Stomach (tissue), 9 donors: ENCODE measurements around the gene GSAP. TPM values are rescaled to one million over a fixed set of nuclear protein-coding genes. Genes with fewer than 3 reads are reported as not detected.

Source experiments
- DNase-seq, 2 donors: peaks; one replicate each; pipeline versions ENCODE4 v3.0.0 to v3.0.0-alpha.2; 2013 to 2019
- H3K27ac ChIP-seq, 5 donors: fragments of 200-600 bp in 4 of 5; sonication (generic) in 4 of 5; one replicate each; pipeline ENCODE4 v1.5.1; 2013 to 2019; ENCODE audit warnings: mild to moderate bottlenecking in 1 of 5, moderate library complexity in 1 of 5
- H3K27me3 ChIP-seq, 3 donors: fragments of 200-600 bp; sonication (generic); one replicate each; pipeline ENCODE4 v1.5.1; 2017 to 2019; ENCODE audit warnings: mixed run types in 1 of 3
- H3K36me3 ChIP-seq, 4 donors: fragments of 200-600 bp; sonication (generic); 1 replicate in 3 of 4; 2 replicates in 1 of 4; pipeline ENCODE4 v1.5.1; 2016 to 2019
- H3K4me1 ChIP-seq, 4 donors: fragments of 200-600 bp; sonication (generic); one replicate each; pipeline ENCODE4 v1.5.1; 2016 to 2019
- H3K4me3 ChIP-seq, 4 donors: fragments of 200-600 bp; sonication (generic) in 3 of 4; one replicate each; pipeline ENCODE4 v1.5.1; 2016 to 2019; ENCODE audit warnings: mild to moderate bottlenecking in 1 of 4
- H3K9me3 ChIP-seq, 4 donors: fragments of 200-600 bp; sonication (generic); one replicate each; pipeline ENCODE4 v1.5.1; 2016 to 2019
- EP300 ChIP-seq: sonication (generic); formaldehyde crosslinking; IDR thresholded peaks from one replicate; pipeline ENCODE4 v1.6.1; 2017; ENCODE audit warnings: antibody characterized with exemption
- POLR2A ChIP-seq, 4 donors: fragments of 450-650 bp; IDR thresholded peaks; one replicate each; pipeline ENCODE4 v1.6.1; 2016; ENCODE audit warnings: antibody characterized with exemption in 4 of 4, control low read depth in 2 of 4, mild to moderate bottlenecking in 1 of 4, moderate library complexity in 1 of 4
- POLR2AphosphoS5 ChIP-seq, 3 donors: sonication (generic); formaldehyde crosslinking; IDR thresholded peaks; one replicate each; pipeline ENCODE4 v1.6.1; 2016; ENCODE audit warnings: antibody characterized with exemption in 3 of 3
- WGBS, 5 donors: extraction: QIAGEN DNeasy Blood & Tissue Kit in 3 of 5; methylation state at CpG; one replicate each; pipeline versions ENCODE4 v1.1.5 to v1.1.7; 2013 to 2018; 5-methylcytosine and 5-hydroxymethylcytosine counted together
- intact Hi-C: fragments of 100-400 bp; cut with DNase I; formaldehyde crosslinking; loops from one replicate; pipeline ENCODE4 v1.15.1; 2023; ENCODE audit warnings: low total_unique reads
- polyA plus RNA-seq, 3 donors: library from polyadenylated mRNA; stranded (reverse); fragments of 200-250 nt; gene quantifications; one replicate each; pipeline ENCODE4 v1.2.3, GENCODE V29; 2013
- total RNA-seq, 5 donors: library from RNA; depleted of rRNA; stranded (reverse); fragments of >200 nt; gene quantifications; one replicate each; pipeline versions ENCODE4 v1.1.0 to v1.2.3, GENCODE V29; 2014 to 2016
- TF ChIP-seq, protein P1 (sequence below), 7 experiments: fragments of 450-650 bp in 4 of 7; fragments of 200-600 bp in 3 of 7; sonication (generic) in 3 of 7; IDR thresholded peaks; one replicate each; pipeline ENCODE4 v1.5.1; 2016 to 2019; ENCODE audit warnings: antibody characterized with exemption in 7 of 7, control low read depth in 2 of 7, mild to moderate bottlenecking in 1 of 7
- donor health status: healthy with polysubstance abuse.
- donor health status: Bipolar disorder and iron deficiency.
- donor health status: healthy.

Gene GSAP
- total and polyA plus RNA-seq, 8 donors, result 3.5 to 52.1 (median 15.9) TPM

DNA sequence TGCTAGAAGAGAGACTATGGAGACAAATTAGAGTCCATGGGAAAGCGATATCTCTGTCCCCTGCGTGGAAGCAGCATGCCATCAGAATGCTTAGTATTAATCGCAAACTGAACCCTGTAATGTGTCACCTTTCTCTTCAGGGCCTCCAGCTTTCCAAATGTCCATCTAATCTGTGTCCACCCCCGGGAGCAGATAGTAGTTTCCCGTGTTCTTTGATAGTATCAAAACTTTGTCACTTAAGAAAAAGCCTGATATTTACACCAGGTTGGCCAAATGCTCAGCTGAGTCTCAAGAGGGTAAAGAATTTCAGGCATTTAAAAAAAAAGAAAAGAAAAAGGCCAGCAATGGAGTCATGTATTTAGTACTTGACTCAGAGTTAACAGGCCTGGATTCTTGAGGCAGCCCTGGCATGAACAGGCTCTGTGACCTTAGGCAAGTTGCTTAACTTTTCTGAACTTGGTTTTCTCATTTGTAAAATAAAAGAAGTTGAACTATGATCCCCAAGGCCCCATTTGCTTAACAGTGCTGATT is 10.4 kb upstream of the GSAP start:
- 45 to 65% (median 60%) methylated on average over 5 of the region's 5 CpGs for WGBS, 5 donors
- H3K27me3 ChIP-seq, result no peaks in the 10 kb centered on the region
- no peaks in the 10 kb centered on the region for H3K36me3 ChIP-seq
- H3K4me1 ChIP-seq, result peaks cover 0 to 26% (median 13%) of the 10 kb centered on the region in 4 donors
- peak overlapping the region in 3 of 5 donors; percentile 22 to 57 (median 25) for H3K27ac ChIP-seq
- DNase-seq, result no peak
- TF ChIP-seq, protein P1, sequence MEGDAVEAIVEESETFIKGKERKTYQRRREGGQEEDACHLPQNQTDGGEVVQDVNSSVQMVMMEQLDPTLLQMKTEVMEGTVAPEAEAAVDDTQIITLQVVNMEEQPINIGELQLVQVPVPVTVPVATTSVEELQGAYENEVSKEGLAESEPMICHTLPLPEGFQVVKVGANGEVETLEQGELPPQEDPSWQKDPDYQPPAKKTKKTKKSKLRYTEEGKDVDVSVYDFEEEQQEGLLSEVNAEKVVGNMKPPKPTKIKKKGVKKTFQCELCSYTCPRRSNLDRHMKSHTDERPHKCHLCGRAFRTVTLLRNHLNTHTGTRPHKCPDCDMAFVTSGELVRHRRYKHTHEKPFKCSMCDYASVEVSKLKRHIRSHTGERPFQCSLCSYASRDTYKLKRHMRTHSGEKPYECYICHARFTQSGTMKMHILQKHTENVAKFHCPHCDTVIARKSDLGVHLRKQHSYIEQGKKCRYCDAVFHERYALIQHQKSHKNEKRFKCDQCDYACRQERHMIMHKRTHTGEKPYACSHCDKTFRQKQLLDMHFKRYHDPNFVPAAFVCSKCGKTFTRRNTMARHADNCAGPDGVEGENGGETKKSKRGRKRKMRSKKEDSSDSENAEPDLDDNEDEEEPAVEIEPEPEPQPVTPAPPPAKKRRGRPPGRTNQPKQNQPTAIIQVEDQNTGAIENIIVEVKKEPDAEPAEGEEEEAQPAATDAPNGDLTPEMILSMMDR (IDR thresholded peaks at IDR 0.05), result no peak
- TF ChIP-seq POLR2A (IDR thresholded peaks at IDR 0.05) (no peak), EP300 (no peak), POLR2AphosphoS5 (IDR thresholded peaks at IDR 0.05) (no peak)
- no peaks in the 10 kb centered on the region for H3K9me3 ChIP-seq
- intact Hi-C loops, result no loop called here
- peak overlapping the region in 1 of 4 donors; percentile 10 for H3K4me3 ChIP-seq

DNA sequence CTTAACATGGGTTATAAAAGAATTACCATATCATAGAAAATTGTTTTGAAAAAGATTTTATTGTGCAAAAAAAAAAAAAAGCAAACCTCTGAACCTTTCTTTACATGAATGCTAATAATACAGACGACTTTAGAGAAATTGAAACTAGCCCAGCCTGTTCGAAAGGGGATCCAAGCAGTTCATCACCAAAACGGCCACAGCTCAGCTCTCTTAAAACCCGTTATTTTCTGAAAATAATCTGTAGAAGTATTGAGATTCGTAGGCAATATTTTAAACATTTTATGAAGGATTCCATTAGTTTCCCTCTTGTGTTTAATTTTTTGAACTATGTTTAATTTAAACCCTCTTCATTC is 9.9 kb upstream of the GSAP start:
- H3K27me3 ChIP-seq, result no peaks in the 10 kb centered on the region
- peaks cover 0 to 26% (median 13%) of the 10 kb centered on the region in 4 donors for H3K4me1 ChIP-seq
- H3K9me3 ChIP-seq, result no peaks in the 10 kb centered on the region
- H3K36me3 ChIP-seq, result no peaks in the 10 kb centered on the region
- no peak for TF ChIP-seq POLR2A (IDR thresholded peaks at IDR 0.05)
- TF ChIP-seq EP300, result no peak
- no peak for TF ChIP-seq POLR2AphosphoS5 (IDR thresholded peaks at IDR 0.05)
- TF ChIP-seq, protein P1 (IDR thresholded peaks at IDR 0.05), result no peak
- H3K27ac ChIP-seq, result peak overlapping the region in 3 of 5 donors; percentile 22 to 57 (median 25)
- peak overlapping the region in 1 of 4 donors; percentile 10 for H3K4me3 ChIP-seq
- DNase-seq, result no peak
- intact Hi-C loops, result no loop called here
- 55 to 69% (median 64%) methylated on average over 5 of the region's 5 CpGs for whole genome bisulfite sequencing, 5 donors

DNA sequence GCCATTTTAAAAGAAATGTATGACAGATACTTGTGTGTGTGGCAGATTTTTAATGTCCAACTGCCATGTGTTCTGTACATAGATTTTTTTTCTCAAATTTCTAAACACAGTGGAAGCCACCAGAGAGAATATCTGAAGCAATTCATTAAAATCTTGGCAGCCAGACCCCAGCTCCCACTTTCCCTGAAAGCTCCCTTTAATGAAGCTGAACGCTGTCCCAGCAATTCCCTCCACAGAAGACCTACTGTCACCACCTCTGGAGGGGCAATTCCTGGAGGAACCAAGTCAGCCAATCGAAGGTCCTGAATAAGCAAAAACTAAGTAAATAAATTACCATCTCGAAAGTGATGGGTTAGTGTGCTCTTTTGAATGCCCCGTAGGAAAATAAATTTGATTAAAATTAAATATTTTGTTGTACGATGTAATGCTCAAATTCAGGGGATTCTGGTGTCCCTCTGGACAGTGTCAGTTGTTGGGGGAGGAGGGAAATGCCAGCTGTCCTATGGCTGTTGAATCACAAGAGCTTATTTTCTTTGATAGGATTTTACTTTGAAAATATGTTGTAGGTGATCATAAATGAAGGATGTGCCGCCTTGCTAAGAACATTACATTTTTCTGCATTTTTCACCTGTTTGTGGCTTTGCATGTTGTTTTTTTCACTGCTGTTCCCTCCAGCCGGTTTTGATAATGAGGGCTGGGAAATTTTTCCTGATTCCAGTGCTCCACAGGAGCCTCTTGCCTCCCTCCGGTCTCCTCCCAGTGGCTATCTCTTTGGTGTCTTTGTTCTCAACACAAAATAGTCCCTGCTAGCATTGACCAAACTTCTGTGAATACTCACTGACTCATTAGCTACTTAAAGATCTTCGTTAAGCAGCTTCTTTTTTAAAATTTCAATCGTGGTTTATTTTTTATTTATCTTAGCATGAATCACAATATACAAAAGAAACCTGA is 9.2 kb upstream of the GSAP start:
- TF ChIP-seq POLR2AphosphoS5 (IDR thresholded peaks at IDR 0.05) (no peak), POLR2A (IDR thresholded peaks at IDR 0.05) (no peak), EP300 (no peak)
- TF ChIP-seq, protein P1 (IDR thresholded peaks at IDR 0.05), result no peak
- WGBS, 5 donors, result 59 to 66% (median 65%) methylated on average over 10 of the region's 10 CpGs
- Histone ChIP-seq H3K27me3 (no peaks in the 10 kb centered on the region), H3K27ac (peak overlapping the region in 3 of 5 donors; percentile 22 to 57 (median 25)), H3K4me1 (peaks cover 0 to 26% (median 13%) of the 10 kb centered on the region in 4 donors), H3K4me3 (peak overlapping the region in 1 of 4 donors; percentile 10), H3K9me3 (no peaks in the 10 kb centered on the region), H3K36me3 (no peaks in the 10 kb centered on the region)
- intact Hi-C loops, result no loop called here
- no peak for DNase-seq

DNA sequence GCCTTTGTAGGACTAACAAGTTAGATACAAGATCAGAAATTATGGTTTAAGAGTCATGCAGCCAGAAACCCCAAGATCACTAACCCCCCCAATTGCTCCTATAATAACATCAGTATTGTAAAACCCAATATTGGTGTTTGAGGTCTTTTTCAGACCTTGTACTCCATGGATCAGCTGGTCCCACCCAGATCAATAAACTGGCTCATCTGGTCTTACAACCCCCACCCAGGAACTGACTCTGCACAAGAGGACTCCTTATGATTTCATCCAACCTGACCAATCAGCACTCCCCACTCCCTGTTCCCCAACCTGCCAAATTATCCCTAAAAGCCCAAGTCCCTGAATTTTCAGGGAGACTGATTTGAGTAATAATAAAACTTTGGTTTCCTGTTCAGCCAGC is 6.4 kb upstream of the GSAP start:
- no peak for DNase-seq
- no peak for TF ChIP-seq POLR2AphosphoS5 (IDR thresholded peaks at IDR 0.05)
- TF ChIP-seq, protein P1 (IDR thresholded peaks at IDR 0.05), result no peak
- TF ChIP-seq POLR2A (IDR thresholded peaks at IDR 0.05), result no peak
- TF ChIP-seq EP300, result no peak
- Histone ChIP-seq H3K27me3 (no peaks in the 10 kb centered on the region), H3K36me3 (no peaks in the 10 kb centered on the region), H3K9me3 (no peaks in the 10 kb centered on the region), H3K4me1 (peaks cover 0 to 13% (median 6%) of the 10 kb centered on the region in 4 donors), H3K4me3 (no peak overlapping the region), H3K27ac (no peak overlapping the region)
- intact Hi-C loops, result no loop called here
